T-helper 17 cell (primary cell): ENCODE measurements around the gene HSBP1L1. TPM values are rescaled to one million over a fixed set of nuclear protein-coding genes. Genes with fewer than 3 reads are reported as not detected.
"Not testable (repeated sequence)": the region's sequence is repeated elsewhere in the genome, so short reads cannot be mapped to it uniquely, and the experiment has no call there.

Experiments
- ATAC-seq: fragments of 150-1000 bp; cut with Tn5 transposase; 2 replicates; pipeline ENCODE4 v1.10.0; 2021; ENCODE audit warnings: mild to moderate bottlenecking, moderate library complexity
- DNase-seq, 3 donors: peaks; one replicate each; pipeline versions ENCODE4 v3.0.0 to v3.0.0-alpha.2; 2020 to 2021
- H3K9me3 ChIP-seq: one replicate; pipeline ENCODE4 v1.7.0; 2013; ENCODE audit warnings: low read length, mild to moderate bottlenecking; ENCODE audit not compliant: control insufficient read depth, poor library complexity, severe bottlenecking
- H3K27ac Mint-ChIP-seq: one replicate; pipeline ENCODE4 v1.8.0; 2022; ENCODE audit warnings: mild to moderate bottlenecking, moderate library complexity, mixed read lengths
- H3K27me3 Mint-ChIP-seq: one replicate; pipeline ENCODE4 v1.8.0; 2022; ENCODE audit warnings: mixed read lengths
- H3K36me3 Mint-ChIP-seq: one replicate; pipeline ENCODE4 v1.8.0; 2022; ENCODE audit warnings: low read depth, mixed read lengths
- H3K4me1 Mint-ChIP-seq: one replicate; pipeline ENCODE4 v1.8.0; 2022; ENCODE audit warnings: mild to moderate bottlenecking, mixed read lengths
- H3K4me3 Mint-ChIP-seq: one replicate; pipeline ENCODE4 v1.8.0; 2022; ENCODE audit warnings: mild to moderate bottlenecking, moderate library complexity, mixed read lengths
- total RNA-seq, 4 donors: library from RNA in 2 of 4; stranded (reverse) in 2 of 4; gene quantifications; one replicate each; pipeline ENCODE4 v1.2.3 and lab custom pipeline; 2022 to 2026

Gene HSBP1L1
- total RNA-seq, 2 donors from 2014 or later = 17.9 to 21.5 TPM

DNA sequence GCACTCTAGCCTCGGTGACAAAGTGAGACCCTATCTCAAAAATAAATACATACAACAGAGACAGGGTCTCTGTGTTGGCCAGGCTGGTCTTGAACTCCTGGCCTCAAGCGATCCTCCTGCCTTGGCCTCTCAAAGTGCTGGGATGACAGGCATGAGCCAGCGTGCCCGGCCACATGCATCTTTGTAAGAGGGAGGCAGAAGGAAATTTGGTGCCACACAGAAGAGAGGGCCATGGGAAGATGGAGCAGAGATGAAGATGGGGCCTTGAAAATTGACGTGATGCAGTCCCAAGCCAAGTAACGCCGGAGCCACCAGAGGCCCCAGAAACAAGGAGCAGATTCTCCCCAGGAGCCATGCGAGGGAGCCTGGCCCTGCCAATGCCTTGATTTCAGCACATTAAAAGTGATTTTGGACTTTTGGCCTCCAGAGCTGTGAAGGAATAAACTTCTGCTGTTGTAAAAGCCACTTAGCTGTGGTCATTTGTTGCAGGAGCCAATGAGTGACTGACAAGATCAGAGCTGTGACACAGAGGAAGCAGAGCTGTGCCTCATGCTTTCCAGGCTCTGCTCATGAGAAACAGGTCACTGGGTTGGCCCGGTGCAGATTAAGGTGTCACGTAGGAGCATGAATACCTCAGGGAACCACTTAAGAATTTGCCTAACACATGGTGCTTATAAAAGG is 10.3 kb upstream of the HSBP1L1 start:
- DNase-seq (no peak), ATAC-seq (no peak)
- Mint-ChIP-seq H3K27me3 (no peaks in the 10 kb centered on the region), H3K4me3 (peak overlapping the region; percentile 47), H3K36me3 (no peaks in the 10 kb centered on the region), H3K4me1 (peaks cover 14% of the 10 kb centered on the region), H3K27ac (no peak overlapping the region)
- H3K9me3 ChIP-seq = no peaks in the 10 kb centered on the region

GRCh38 chr18:79954791-79955190 is 9.7 kb upstream of the HSBP1L1 start:
- DNase-seq (no peak), ATAC-seq (no peak)
- Mint-ChIP-seq H3K4me1 (peaks cover 10% of the 10 kb centered on the region), H3K4me3 (no peak overlapping the region), H3K27me3 (no peaks in the 10 kb centered on the region), H3K36me3 (no peaks in the 10 kb centered on the region), H3K27ac (no peak overlapping the region)
- H3K9me3 ChIP-seq = no peaks in the 10 kb centered on the region

- ATAC-seq (no peak), DNase-seq (no peak)
- H3K36me3 Mint-ChIP-seq = no peaks in the 10 kb centered on the region
- no peak overlapping the region for H3K27ac Mint-ChIP-seq
- H3K4me1 Mint-ChIP-seq = peaks cover 7% of the 10 kb centered on the region
- no peaks in the 10 kb centered on the region for H3K27me3 Mint-ChIP-seq
- no peaks in the 10 kb centered on the region for H3K9me3 ChIP-seq
- H3K4me3 Mint-ChIP-seq = no peak overlapping the region
These were observed 9.0 kb upstream of the HSBP1L1 start for GRCh38 chr18:79955302-79956075.

DNA sequence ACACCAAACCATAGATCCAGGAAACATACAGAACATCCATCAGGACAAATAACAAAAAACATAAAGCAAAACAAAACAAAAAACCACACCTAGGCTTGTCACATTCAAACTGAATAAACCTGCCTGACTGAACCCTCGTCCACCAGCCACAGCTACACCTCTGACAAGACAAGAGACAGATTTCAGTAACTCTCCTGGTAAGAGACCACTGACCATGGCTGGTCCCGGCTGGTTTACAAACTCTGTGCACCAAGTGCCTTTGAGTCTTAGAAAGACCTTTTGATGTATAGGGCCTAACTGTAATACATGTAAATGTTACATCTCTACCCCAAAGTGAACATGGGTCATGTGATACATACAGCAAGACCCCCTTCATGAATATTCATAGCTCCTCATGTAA is 8.2 kb upstream of the HSBP1L1 start:
- DNase-seq = no peak
- H3K9me3 ChIP-seq = no peaks in the 10 kb centered on the region
- no peak overlapping the region for H3K4me3 Mint-ChIP-seq
- ATAC-seq = no peak
- no peak overlapping the region for H3K27ac Mint-ChIP-seq
- no peaks in the 10 kb centered on the region for H3K27me3 Mint-ChIP-seq
- H3K36me3 Mint-ChIP-seq = no peaks in the 10 kb centered on the region
- peaks cover 7% of the 10 kb centered on the region for H3K4me1 Mint-ChIP-seq

DNA sequence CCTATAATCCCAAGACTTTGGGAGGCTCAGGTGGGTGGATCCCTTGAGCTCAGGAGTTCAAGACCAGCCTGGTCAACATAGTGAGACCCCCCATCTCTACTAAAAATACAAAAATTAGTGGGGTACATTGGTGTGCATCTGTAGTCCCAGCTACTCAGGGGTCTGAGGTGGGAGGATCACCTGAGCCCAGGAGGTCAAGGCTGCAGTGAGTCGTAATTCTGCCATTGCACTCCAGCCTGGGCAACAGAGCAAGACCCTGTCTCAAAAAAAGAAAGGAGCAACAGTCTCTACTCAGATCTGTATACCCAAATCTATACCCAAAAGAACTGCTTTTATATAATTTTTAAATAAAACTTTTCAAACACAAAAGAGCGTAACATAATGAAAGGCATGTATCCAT is 5.5 kb upstream of the HSBP1L1 start:
- Mint-ChIP-seq H3K4me3 (no peak overlapping the region), H3K36me3 (peaks cover 2% of the 10 kb centered on the region), H3K4me1 (peaks cover 17% of the 10 kb centered on the region), H3K27ac (no peak overlapping the region), H3K27me3 (peaks cover 7% of the 10 kb centered on the region)
- ATAC-seq (no peak), DNase-seq (no peak)
- no peaks in the 10 kb centered on the region for H3K9me3 ChIP-seq

GRCh38 chr18:79960161-79960801 is 4.2 kb upstream of the HSBP1L1 start:
- H3K27ac Mint-ChIP-seq, ATAC-seq, H3K36me3 Mint-ChIP-seq, H3K9me3 ChIP-seq, H3K27me3 Mint-ChIP-seq, DNase-seq: not testable (repeated sequence)
- peaks cover 16% of the 10 kb centered on the region for H3K4me1 Mint-ChIP-seq
- H3K4me3 Mint-ChIP-seq = peak overlapping the region; percentile 47

DNA sequence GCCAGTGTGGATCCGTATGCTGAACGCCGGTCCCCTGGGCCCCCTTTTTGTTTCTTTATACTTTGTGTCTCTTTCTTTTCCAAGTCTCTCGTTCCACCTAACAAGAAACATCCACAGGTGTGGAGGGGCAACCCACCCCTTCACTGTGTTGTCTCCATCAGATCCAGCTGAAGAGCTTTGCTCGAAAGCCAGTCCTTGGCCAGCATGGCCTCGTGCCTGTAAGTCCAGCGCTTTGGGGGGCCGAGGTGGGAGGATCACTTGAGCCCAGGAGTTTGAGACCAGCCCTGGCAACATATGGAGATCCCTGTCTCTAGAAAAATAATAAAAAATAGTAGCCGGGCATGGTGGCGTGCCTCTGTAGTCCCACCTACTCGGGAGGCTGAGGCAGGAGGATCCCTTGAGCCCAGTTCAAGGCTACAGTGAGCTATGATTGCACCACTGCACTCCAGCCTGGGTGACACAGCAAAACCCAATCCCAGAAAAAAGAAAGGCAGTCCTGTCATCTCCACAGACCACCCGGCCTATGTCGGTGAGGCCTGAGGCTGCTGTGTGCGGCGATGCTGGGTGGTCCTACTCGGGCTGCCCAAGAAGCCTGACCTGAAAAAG is 3.4 kb upstream of the HSBP1L1 start:
- no peaks in the 10 kb centered on the region for H3K9me3 ChIP-seq
- DNase-seq = no peak
- Mint-ChIP-seq H3K36me3 (peaks cover 2% of the 10 kb centered on the region), H3K4me1 (peaks cover 16% of the 10 kb centered on the region), H3K27ac (no peak overlapping the region), H3K4me3 (no peak overlapping the region), H3K27me3 (peaks cover 7% of the 10 kb centered on the region)
- no peak for ATAC-seq

DNA sequence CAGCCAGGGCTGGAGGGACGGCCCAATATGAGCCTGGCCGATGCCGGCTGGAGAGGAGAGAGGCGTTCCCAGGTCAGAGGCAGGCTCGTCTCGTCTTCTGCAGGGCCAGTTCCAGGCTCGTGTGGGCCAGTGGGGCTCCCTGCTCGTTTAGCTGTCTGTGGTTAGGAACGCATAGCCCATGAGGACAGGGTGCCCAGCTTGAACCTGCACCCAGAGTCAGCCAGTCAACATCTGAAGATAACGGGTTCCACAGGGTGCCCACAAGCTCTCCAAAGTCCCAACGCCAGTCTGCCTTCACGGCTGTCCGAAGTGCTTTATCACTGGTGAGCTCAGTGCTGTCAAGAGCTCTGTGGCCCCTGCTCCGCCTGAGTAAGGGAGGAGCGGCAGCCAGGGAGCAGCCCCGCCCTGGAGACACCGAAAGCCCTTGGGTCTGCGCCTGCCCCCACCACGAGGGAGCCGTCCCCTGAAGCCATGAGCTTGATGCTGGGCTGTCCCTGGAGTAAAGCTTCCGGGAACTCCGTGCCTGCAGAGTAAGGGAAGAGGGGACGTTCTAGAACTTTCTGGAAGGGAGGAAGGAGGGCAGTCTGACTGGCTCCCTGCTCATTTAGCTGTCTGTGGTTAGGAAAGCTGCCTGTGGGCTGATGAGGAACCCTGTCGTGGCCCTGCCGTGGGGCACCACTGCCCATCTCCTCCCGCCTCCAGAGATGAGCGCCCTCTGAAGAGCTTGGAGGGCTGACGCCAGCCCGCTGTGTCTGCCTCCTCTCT is 2.7 kb upstream of the HSBP1L1 start:
- peaks cover 16% of the 10 kb centered on the region for H3K4me1 Mint-ChIP-seq
- no peak overlapping the region for H3K27ac Mint-ChIP-seq
- H3K36me3 Mint-ChIP-seq = peaks cover 2% of the 10 kb centered on the region
- ATAC-seq (no peak), DNase-seq (no peak)
- peaks cover 7% of the 10 kb centered on the region for H3K27me3 Mint-ChIP-seq
- H3K9me3 ChIP-seq = no peaks in the 10 kb centered on the region
- H3K4me3 Mint-ChIP-seq = no peak overlapping the region

DNA sequence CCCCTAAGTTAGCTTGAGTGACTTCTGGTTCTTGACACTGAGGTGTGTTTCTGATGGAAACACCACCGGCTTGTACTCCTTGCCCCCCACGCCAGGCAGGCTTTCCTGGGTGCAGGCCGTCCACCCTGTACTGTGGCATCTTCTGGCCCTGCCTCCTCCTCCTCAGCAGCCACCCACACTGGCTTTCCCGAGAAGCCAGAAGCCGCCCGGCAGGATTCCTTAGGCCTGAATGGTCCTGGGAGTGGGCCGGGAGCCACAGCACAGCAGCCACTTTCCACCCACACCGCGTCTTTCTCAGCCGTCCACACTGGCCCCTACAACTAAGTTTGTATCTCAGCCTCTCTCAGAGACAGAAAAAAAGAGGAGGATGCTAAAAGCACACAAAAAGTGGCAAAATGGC is 2.1 kb upstream of the HSBP1L1 start:
- Mint-ChIP-seq H3K4me3 (no peak overlapping the region), H3K27ac (peak overlapping the region; percentile 92), H3K4me1 (peaks cover 18% of the 10 kb centered on the region), H3K27me3 (peaks cover 7% of the 10 kb centered on the region), H3K36me3 (peaks cover 2% of the 10 kb centered on the region)
- H3K9me3 ChIP-seq = no peaks in the 10 kb centered on the region
- ATAC-seq (no peak), DNase-seq (no peak)

- H3K4me1 Mint-ChIP-seq = peaks cover 18% of the 10 kb centered on the region
- peak; percentile 74 for ATAC-seq
These were observed 1.4 kb upstream of the HSBP1L1 start for GRCh38 chr18:79962835-79963657.

GRCh38 chr18:79963658-79964329 is 649 bp upstream of the HSBP1L1 start:
- ATAC-seq = no peak
- H3K9me3 ChIP-seq = no peaks in the 10 kb centered on the region
- Mint-ChIP-seq H3K27ac (peak overlapping the region; percentile 92), H3K4me1 (peaks cover 18% of the 10 kb centered on the region), H3K36me3 (peaks cover 2% of the 10 kb centered on the region), H3K4me3 (peak overlapping the region; percentile 83), H3K27me3 (peaks cover 7% of the 10 kb centered on the region)
- DNase-seq = no peak

More at GRCh38 chr18:79962835-79963657, 1.4 kb upstream of the HSBP1L1 start:
- H3K9me3 ChIP-seq = no peaks in the 10 kb centered on the region
- Mint-ChIP-seq H3K27me3 (peaks cover 7% of the 10 kb centered on the region), H3K4me3 (peak overlapping the region; percentile 83), H3K27ac (peak overlapping the region; percentile 92), H3K36me3 (peaks cover 2% of the 10 kb centered on the region)
- peak; percentile 35 to 45 (median 41) for DNase-seq
